ENCODE data around the gene ACSS1. TPM values are rescaled to one million over a fixed set of nuclear protein-coding genes. Genes with fewer than 3 reads are reported as not detected.

Gene ACSS1
- total RNA-seq, 1 experiment from 2014 or later: 0.61 TPM

DNA sequence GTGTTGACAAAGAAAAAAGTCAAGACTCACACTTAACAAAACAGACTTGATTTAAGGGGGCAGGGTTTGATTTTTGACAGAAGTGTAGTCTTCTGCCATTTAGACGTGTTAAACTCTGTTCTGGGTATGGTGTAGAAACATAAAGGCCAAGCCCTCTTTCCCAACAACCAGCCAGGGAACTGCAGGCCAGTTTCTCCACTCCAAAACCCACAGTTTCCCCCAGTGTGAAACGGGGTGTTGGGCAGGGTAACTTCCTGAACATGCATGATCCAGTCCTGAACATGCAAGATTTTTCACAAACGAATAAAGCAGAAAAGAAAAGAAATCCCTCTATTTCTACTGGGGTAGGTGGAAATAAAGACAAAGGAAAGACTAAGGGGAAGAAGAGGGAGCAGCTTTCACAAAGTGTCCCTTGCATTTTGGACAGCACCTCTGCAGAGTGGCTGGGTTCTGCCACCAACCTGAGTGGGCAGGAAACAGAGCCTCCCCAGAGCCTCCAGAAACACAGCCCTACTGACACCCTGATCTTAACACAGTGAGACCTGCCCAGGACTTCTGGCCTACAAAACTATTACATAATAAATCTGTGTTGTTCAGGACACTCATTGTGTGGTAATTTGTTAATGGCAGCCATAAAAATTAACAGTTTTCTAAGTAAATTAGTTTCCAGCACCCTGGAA, 72.8 kb downstream of the ACSS1 start:
- H3K23ac ChIP-seq (ENCODE audit: insufficient read length, low read depth, low read length): no peak overlapping the region
- no peak overlapping the region for H3K9ac ChIP-seq (ENCODE audit: extremely low read depth, insufficient read length, low read length)
- H3K27me3 ChIP-seq (ENCODE audit: insufficient read depth, low read length): no peaks in the 10 kb centered on the region
- H2BK15ac ChIP-seq (ENCODE audit: low read depth, low read length): no peak overlapping the region
- TF ChIP-seq, protein P1, sequence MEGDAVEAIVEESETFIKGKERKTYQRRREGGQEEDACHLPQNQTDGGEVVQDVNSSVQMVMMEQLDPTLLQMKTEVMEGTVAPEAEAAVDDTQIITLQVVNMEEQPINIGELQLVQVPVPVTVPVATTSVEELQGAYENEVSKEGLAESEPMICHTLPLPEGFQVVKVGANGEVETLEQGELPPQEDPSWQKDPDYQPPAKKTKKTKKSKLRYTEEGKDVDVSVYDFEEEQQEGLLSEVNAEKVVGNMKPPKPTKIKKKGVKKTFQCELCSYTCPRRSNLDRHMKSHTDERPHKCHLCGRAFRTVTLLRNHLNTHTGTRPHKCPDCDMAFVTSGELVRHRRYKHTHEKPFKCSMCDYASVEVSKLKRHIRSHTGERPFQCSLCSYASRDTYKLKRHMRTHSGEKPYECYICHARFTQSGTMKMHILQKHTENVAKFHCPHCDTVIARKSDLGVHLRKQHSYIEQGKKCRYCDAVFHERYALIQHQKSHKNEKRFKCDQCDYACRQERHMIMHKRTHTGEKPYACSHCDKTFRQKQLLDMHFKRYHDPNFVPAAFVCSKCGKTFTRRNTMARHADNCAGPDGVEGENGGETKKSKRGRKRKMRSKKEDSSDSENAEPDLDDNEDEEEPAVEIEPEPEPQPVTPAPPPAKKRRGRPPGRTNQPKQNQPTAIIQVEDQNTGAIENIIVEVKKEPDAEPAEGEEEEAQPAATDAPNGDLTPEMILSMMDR (conservative IDR thresholded peaks at IDR 0.05): no peak
- no peak overlapping the region for H3K14ac ChIP-seq (ENCODE audit: insufficient read depth, low read length)
- peak; percentile 3 for DNase-seq
- H4K20me1 ChIP-seq (ENCODE audit: control insufficient read depth, insufficient read depth, insufficient read length): no peaks in the 10 kb centered on the region
- H2BK5ac ChIP-seq (ENCODE audit: insufficient read length, low read length): no peak overlapping the region
- WGBS (ENCODE audit: extremely low coverage, insufficient read length, low lambda C conversion rate): no CpG with 5 or more reads among the region's 3 CpGs
- H4K91ac ChIP-seq (ENCODE audit: insufficient read length, low read depth, low read length): no peak overlapping the region
- H3K27ac Mint-ChIP-seq: no peak overlapping the region
- no peaks in the 10 kb centered on the region for H3K23me2 ChIP-seq (ENCODE audit: insufficient read length, low read depth, low read length, poor library complexity, severe bottlenecking)
- H3K79me2 ChIP-seq (ENCODE audit: insufficient read depth, low read length): peaks cover 8% of the 10 kb centered on the region; the same call in 1 of the 2 replicates
- peaks cover 1 to 12% of the 10 kb centered on the region in 2 experiments for H3K9me3 Mint-ChIP-seq
- no peaks in the 10 kb centered on the region for H3K27me3 Mint-ChIP-seq (ENCODE audit: low read depth)
- no peak overlapping the region for H4K8ac ChIP-seq (replicated peaks; ENCODE audit: insufficient read length, low read depth, low read length)
- H3K4ac ChIP-seq (ENCODE audit: low read depth, low read length): no peak overlapping the region
- H3K56ac ChIP-seq (ENCODE audit: insufficient read length, low read depth, low read length): no peak overlapping the region
- no peak overlapping the region for H3K27ac ChIP-seq (ENCODE audit: insufficient read length, low read depth, low read length)
- H3K4me2 ChIP-seq (ENCODE audit: insufficient read depth, insufficient read length, low read length): no peak overlapping the region
- no peak overlapping the region for H3K18ac ChIP-seq (ENCODE audit: insufficient read length, low read depth, low read length)
- H4K5ac ChIP-seq (ENCODE audit: insufficient read length, low read depth, low read length): no peak overlapping the region
- H3K4me1 ChIP-seq (ENCODE audit: insufficient read depth, low read length): no peaks in the 10 kb centered on the region
- H2BK12ac ChIP-seq (ENCODE audit: insufficient read length, low read depth, low read length): no peak overlapping the region
- H3K79me1 ChIP-seq (ENCODE audit: insufficient read depth, low read depth, low read length, poor library complexity, severe bottlenecking): peaks cover 3% of the 10 kb centered on the region
- no peak overlapping the region for H2AK5ac ChIP-seq (ENCODE audit: insufficient read length, low read length)
- H3T11ph ChIP-seq (ENCODE audit: low read length): no peak overlapping the region
- H2BK20ac ChIP-seq (ENCODE audit: low read depth, low read length, poor library complexity, severe bottlenecking): no peak overlapping the region
- H2AFZ ChIP-seq (ENCODE audit: low read length): no peak overlapping the region
- H2BK120ac ChIP-seq (ENCODE audit: low read depth, low read length, poor library complexity, severe bottlenecking): no peak overlapping the region
- no peaks in the 10 kb centered on the region for H3K4me1 Mint-ChIP-seq
- no peak overlapping the region for H3K4me3 Mint-ChIP-seq
- H3K9me3 ChIP-seq (ENCODE audit: control insufficient read depth, low read depth, low read length): peaks cover 8% of the 10 kb centered on the region
- H3K36me3 Mint-ChIP-seq (ENCODE audit: insufficient read depth in 1 of 3, low read depth in 3 of 3): peaks cover 30 to 38% (median 35%) of the 10 kb centered on the region in 3 experiments

Data from H9 (cell line).